ENCODE results near the gene ARF1. TPM values are rescaled to one million over a fixed set of nuclear protein-coding genes. Genes with fewer than 3 reads are reported as not detected.

The ARF1 gene
- total RNA-seq, 2 experiments from 2014 or later = 163 to 322 TPM

DNA sequence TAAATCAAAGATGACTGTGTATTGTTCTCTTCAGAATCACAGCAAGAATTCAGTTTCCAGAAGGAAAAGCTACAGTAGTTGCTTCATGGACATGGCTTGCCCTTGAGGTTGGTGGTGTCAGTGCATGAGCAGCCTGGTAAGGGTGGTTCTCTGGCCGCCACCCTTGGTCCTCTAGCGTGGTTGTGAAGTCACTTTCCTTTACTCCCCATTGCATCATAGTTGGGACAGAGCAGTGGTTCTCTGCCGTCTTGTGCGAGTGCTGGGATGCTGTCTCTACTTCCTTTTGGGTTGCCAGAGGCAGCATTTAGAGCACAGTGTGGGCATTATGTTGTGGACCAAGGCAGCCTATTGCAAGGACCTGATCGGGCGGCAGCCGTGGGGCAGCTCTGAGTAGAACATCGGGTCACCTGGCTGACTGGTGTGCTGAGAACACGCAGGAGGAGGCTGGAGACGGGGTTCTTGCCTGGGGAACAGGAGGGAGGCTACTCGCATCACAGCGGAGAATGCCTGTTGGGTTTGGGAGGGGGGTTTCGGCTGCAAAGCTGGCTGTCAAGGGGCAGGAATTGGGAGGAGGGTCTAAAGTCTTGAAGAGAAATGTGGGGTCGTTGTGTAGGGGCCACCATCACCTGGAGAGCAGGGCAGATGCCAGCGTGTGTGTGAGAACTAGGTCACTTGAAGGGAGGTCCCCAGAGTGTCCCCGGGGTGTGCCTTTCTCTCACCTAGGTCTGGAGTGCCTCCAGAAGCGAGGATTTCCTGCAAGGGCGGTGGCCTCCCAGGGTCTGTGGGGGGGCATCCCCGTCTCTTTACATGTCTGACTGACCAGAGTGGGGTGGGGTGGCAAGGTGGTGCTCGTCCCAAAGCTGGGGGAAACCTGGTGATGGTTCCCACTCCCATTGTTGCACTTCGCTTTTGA lies 6.3 kb downstream of the ARF1 start:
- no peak for DNase-seq (ENCODE audit: low spot score)
- Histone ChIP-seq H3K9me3 (ENCODE audit: low read length) (peaks cover 8% of the 10 kb centered on the region; the same call in 1 of the 2 replicates), H3K79me2 (ENCODE audit: insufficient read depth, low read depth, low read length) (peaks cover 100% of the 10 kb centered on the region), H3K4me3 (ENCODE audit: low read depth, low read length, poor library complexity, severe bottlenecking) (peak overlapping the region; percentile 27), H3K4me2 (ENCODE audit: low read length) (peak overlapping the region; percentile 48), H2AFZ (ENCODE audit: low read length) (no peak overlapping the region), H4K20me1 (ENCODE audit: insufficient read depth, low read length) (peaks cover 72% of the 10 kb centered on the region), H3K9me2 (ENCODE audit: insufficient read depth, low read length) (no peaks in the 10 kb centered on the region), H3K4me1 (ENCODE audit: insufficient read depth, low read length, poor library complexity, severe bottlenecking) (peaks cover 64% of the 10 kb centered on the region), H3K27ac (ENCODE audit: low read depth, low read length, poor library complexity, severe bottlenecking) (no peak overlapping the region), H3K36me3 (ENCODE audit: insufficient read depth, low read length) (peaks cover 94% of the 10 kb centered on the region)
- BruUV-seq (replicated peaks) = no TSS peak
- ChIA-PET CTCF (ENCODE audit: unreplicated experiment) (no interaction called here), POLR2A (interaction anchor here (0.7 kb wide), 1 partner anchor 37 kb away, joined by 3 read pairs; no protein-coding TSS in a partner anchor)
- TF ChIP-seq CTCF (conservative IDR thresholded peaks at IDR 0.05; ENCODE audit: low read length) = no peak
- no peak for TF ChIP-seq EZH2phosphoT487 (IDR thresholded peaks at IDR 0.05; ENCODE audit: borderline replicate concordance, low read depth, low read length)
- intact Hi-C loops (cut with micrococcal nuclease; ENCODE audit: unreplicated experiment) = no loop called here

DNA sequence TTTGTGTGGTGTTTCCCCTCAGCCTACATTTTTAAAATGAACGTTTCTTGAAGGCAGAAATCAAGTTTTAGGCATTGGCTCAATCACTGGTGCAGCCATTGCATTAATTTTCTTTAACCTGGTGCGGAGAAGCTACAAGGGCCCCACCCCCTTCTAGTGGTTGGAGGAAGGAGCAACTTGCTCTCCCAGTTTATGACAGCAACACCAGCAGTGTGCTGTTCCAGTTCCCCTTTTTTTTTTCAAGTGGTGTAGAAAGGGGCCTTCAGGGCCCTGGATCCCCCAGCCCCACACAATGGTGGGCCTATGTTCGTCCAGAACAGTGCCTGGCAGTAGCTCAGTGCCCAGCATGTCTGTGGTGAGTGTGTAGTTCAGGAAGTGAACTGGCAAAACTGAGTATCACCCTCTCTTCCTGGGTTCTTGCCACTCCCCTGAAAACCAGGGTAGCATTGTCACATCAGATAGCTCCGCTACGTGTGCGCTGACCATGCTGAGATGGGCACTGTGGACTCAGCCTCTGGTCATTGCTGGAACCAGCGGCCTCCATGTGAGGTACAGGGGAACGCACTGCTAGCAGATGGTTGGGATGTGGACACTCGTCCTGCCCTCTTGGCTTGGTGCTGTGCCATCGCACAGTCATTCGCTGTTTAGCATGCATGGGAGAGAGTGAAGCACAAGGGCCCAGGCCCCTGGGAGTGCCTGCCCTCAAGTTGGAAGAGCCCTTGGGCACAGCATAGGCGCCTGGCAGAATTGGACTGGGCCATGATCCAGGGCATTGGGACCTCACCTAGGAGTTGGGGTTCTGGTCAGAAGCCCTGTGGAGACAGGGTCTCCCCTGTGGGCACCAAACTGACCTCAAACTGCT lies 7.2 kb downstream of the ARF1 start:
- Histone ChIP-seq H3K4me1 (ENCODE audit: insufficient read depth, low read length, poor library complexity, severe bottlenecking) (peaks cover 57% of the 10 kb centered on the region), H3K27ac (ENCODE audit: low read depth, low read length, poor library complexity, severe bottlenecking) (no peak overlapping the region), H3K9me2 (ENCODE audit: insufficient read depth, low read length) (no peaks in the 10 kb centered on the region), H3K36me3 (ENCODE audit: insufficient read depth, low read length) (peaks cover 94% of the 10 kb centered on the region), H4K20me1 (ENCODE audit: insufficient read depth, low read length) (peaks cover 67% of the 10 kb centered on the region), H3K4me3 (ENCODE audit: low read depth, low read length, poor library complexity, severe bottlenecking) (peak overlapping the region; percentile 27), H2AFZ (ENCODE audit: low read length) (no peak overlapping the region), H3K4me2 (ENCODE audit: low read length) (peak overlapping the region; percentile 48), H3K79me2 (ENCODE audit: insufficient read depth, low read depth, low read length) (peaks cover 100% of the 10 kb centered on the region), H3K9me3 (ENCODE audit: low read length) (peaks cover 18% of the 10 kb centered on the region)
- DNase-seq (ENCODE audit: low spot score) = peak; percentile 54
- TF ChIP-seq CTCF (conservative IDR thresholded peaks at IDR 0.05; ENCODE audit: low read length) (no peak), EZH2phosphoT487 (IDR thresholded peaks at IDR 0.05; ENCODE audit: borderline replicate concordance, low read depth, low read length) (no peak)
- no TSS peak for BruUV-seq (replicated peaks)
- POLR2A ChIA-PET = interaction anchor here (0.7 kb wide), 1 partner anchor 36 kb away, joined by 3 read pairs; no protein-coding TSS in a partner anchor
- intact Hi-C loops (cut with micrococcal nuclease; ENCODE audit: unreplicated experiment) = no loop called here
- CTCF ChIA-PET (ENCODE audit: unreplicated experiment) = no interaction called here

Data from OCI-LY7 (cell line).